SK-N-SH treated with all-trans-retinoic acid at 6 μM for 48 hours (cell line): ENCODE data around the gene SPOCD1.

Source experiments
- ATAC-seq: fragments of 200-7000 bp; cut with Tn5 transposase; 3 replicates; pipeline ENCODE4 v1.9.1; 2020; ENCODE audit warnings: mild to moderate bottlenecking, moderate library complexity
- ARNTL ChIP-seq: fragments of 450-650 bp; formaldehyde crosslinking; IDR thresholded peaks from 2 replicates; pipeline ENCODE4 v1.5.0; 2020; ENCODE audit warnings: low read depth, mild to moderate bottlenecking, moderate library complexity, borderline replicate concordance
- BACH2 ChIP-seq: fragments of 250-450 bp; sonication (Bioruptor Pico); IDR thresholded peaks from 2 replicates; pipeline ENCODE4 v1.9.0; 2021; ENCODE audit warnings: mild to moderate bottlenecking, borderline replicate concordance
- ESRRG ChIP-seq: fragments of 250-450 bp; sonication (Bioruptor Pico); IDR thresholded peaks from 2 replicates; pipeline ENCODE4 v1.6.1; 2021; ENCODE audit warnings: mild to moderate bottlenecking
- GLIS3 ChIP-seq: fragments of 250-450 bp; sonication (Bioruptor Pico); IDR thresholded peaks from 2 replicates; pipeline ENCODE4 v1.5.0; 2020; ENCODE audit warnings: mild to moderate bottlenecking, moderate library complexity
- ISL1 ChIP-seq: fragments of 250-450 bp; sonication (Bioruptor Pico); IDR thresholded peaks from 2 replicates; pipeline ENCODE4 v2.1.2; 2022; ENCODE audit warnings: mild to moderate bottlenecking, moderate library complexity
- OSR1 ChIP-seq: fragments of 250-450 bp; sonication (Bioruptor Pico); IDR thresholded peaks from 2 replicates; pipeline ENCODE4 v1.8.0; 2022; ENCODE audit warnings: moderate library complexity, mild to moderate bottlenecking, inconsistent platforms
- PPARA ChIP-seq: fragments of 250-450 bp; sonication (Bioruptor Pico); IDR thresholded peaks from 2 replicates; pipeline ENCODE4 v1.5.0; 2020; ENCODE audit warnings: mild to moderate bottlenecking, borderline replicate concordance
- RARB ChIP-seq: fragments of 250-450 bp; sonication (Bioruptor Pico); IDR thresholded peaks from 2 replicates; pipeline ENCODE4 v1.8.0; 2021; ENCODE audit warnings: mild to moderate bottlenecking, moderate library complexity
- SNAI2 ChIP-seq: fragments of 250-450 bp; sonication (Bioruptor Pico); IDR thresholded peaks from 2 replicates; pipeline ENCODE4 v1.5.0; 2020; ENCODE audit warnings: mild to moderate bottlenecking, moderate library complexity
- TCF4 ChIP-seq: fragments of 250-450 bp; sonication (Bioruptor Pico); IDR thresholded peaks from 2 replicates; pipeline ENCODE4 v1.8.0; 2021; ENCODE audit warnings: mild to moderate bottlenecking, moderate library complexity, borderline replicate concordance
- TOX ChIP-seq: fragments of 250-450 bp; sonication (Bioruptor Pico); IDR thresholded peaks from 2 replicates; pipeline ENCODE4 v1.8.0; 2021; ENCODE audit warnings: mild to moderate bottlenecking, moderate library complexity, borderline replicate concordance
- ZC3H10 ChIP-seq: fragments of 250-450 bp; sonication (Bioruptor Pico); IDR thresholded peaks from 2 replicates; pipeline ENCODE4 v1.5.1; 2021; ENCODE audit warnings: mild to moderate bottlenecking, moderate library complexity
- ZFP3 ChIP-seq: fragments of 250-450 bp; sonication (Bioruptor Pico); IDR thresholded peaks from 2 replicates; pipeline ENCODE4 v1.5.0; 2020; ENCODE audit warnings: mild to moderate bottlenecking, moderate library complexity
- ZFP30 ChIP-seq: fragments of 450-650 bp; formaldehyde crosslinking; IDR thresholded peaks from 2 replicates; pipeline ENCODE4 v1.5.0; 2022; ENCODE audit warnings: mild to moderate bottlenecking, moderate library complexity
- ZNF565 ChIP-seq: fragments of 450-650 bp; formaldehyde crosslinking; conservative IDR thresholded peaks from 2 replicates; pipeline ENCODE4 v1.5.0; 2020; ENCODE audit warnings: low read depth, mild to moderate bottlenecking, moderate library complexity
- ZNF70 ChIP-seq: fragments of 450-650 bp; formaldehyde crosslinking; IDR thresholded peaks from 2 replicates; pipeline ENCODE4 v1.5.0; 2020; ENCODE audit warnings: mild to moderate bottlenecking, moderate library complexity
- ZNF8 ChIP-seq: fragments of 450-650 bp; formaldehyde crosslinking; IDR thresholded peaks from 2 replicates; pipeline ENCODE4 v1.5.0; 2020; ENCODE audit warnings: mild to moderate bottlenecking, moderate library complexity
- TF ChIP-seq, protein P1 (sequence below): fragments of 250-450 bp; sonication (Bioruptor Pico); IDR thresholded peaks from 2 replicates; pipeline ENCODE4 v1.5.1; 2021; ENCODE audit warnings: mild to moderate bottlenecking, moderate library complexity
- TF ChIP-seq, protein P2 (sequence below): fragments of 250-450 bp; sonication (Bioruptor Pico); IDR thresholded peaks from 2 replicates; pipeline ENCODE4 v1.5.0; 2020; ENCODE audit warnings: mild to moderate bottlenecking, moderate library complexity
- TF ChIP-seq, protein P3 (sequence below): fragments of 250-450 bp; sonication (Bioruptor Pico); IDR thresholded peaks from 2 replicates; pipeline ENCODE4 v1.8.0; 2021; ENCODE audit warnings: low read depth, mild to moderate bottlenecking, moderate library complexity, borderline replicate concordance
- TF ChIP-seq, protein P4 (sequence below): fragments of 250-450 bp; sonication (Bioruptor Pico); IDR thresholded peaks from 2 replicates; pipeline ENCODE4 v1.8.0; 2020; ENCODE audit warnings: mild to moderate bottlenecking, moderate library complexity, borderline replicate concordance

The SPOCD1 gene

GRCh38 chr1:31837451-31838158 lies 21.8 kb upstream of the SPOCD1 start:
- ATAC-seq = no peak
- no peak for TF ChIP-seq RARB (CRISPR knock-in tag)
- TF ChIP-seq ZNF8 (CRISPR knock-in tag) = no peak
- no peak for TF ChIP-seq ZC3H10 (CRISPR knock-in tag)
- TF ChIP-seq, protein P1, sequence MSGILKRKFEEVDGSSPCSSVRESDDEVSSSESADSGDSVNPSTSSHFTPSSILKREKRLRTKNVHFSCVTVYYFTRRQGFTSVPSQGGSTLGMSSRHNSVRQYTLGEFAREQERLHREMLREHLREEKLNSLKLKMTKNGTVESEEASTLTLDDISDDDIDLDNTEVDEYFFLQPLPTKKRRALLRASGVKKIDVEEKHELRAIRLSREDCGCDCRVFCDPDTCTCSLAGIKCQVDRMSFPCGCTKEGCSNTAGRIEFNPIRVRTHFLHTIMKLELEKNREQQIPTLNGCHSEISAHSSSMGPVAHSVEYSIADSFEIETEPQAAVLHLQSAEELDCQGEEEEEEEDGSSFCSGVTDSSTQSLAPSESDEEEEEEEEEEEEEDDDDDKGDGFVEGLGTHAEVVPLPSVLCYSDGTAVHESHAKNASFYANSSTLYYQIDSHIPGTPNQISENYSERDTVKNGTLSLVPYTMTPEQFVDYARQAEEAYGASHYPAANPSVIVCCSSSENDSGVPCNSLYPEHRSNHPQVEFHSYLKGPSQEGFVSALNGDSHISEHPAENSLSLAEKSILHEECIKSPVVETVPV = no peak
- no peak for TF ChIP-seq GLIS3
- no peak for TF ChIP-seq ZNF70 (CRISPR knock-in tag)
- TF ChIP-seq TCF4 (CRISPR knock-in tag) = no peak
- TF ChIP-seq ISL1 (CRISPR knock-in tag) = no peak
- TF ChIP-seq, protein P2, sequence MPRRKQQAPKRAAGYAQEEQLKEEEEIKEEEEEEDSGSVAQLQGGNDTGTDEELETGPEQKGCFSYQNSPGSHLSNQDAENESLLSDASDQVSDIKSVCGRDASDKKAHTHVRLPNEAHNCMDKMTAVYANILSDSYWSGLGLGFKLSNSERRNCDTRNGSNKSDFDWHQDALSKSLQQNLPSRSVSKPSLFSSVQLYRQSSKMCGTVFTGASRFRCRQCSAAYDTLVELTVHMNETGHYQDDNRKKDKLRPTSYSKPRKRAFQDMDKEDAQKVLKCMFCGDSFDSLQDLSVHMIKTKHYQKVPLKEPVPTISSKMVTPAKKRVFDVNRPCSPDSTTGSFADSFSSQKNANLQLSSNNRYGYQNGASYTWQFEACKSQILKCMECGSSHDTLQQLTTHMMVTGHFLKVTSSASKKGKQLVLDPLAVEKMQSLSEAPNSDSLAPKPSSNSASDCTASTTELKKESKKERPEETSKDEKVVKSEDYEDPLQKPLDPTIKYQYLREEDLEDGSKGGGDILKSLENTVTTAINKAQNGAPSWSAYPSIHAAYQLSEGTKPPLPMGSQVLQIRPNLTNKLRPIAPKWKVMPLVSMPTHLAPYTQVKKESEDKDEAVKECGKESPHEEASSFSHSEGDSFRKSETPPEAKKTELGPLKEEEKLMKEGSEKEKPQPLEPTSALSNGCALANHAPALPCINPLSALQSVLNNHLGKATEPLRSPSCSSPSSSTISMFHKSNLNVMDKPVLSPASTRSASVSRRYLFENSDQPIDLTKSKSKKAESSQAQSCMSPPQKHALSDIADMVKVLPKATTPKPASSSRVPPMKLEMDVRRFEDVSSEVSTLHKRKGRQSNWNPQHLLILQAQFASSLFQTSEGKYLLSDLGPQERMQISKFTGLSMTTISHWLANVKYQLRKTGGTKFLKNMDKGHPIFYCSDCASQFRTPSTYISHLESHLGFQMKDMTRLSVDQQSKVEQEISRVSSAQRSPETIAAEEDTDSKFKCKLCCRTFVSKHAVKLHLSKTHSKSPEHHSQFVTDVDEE (CRISPR knock-in tag) = no peak
- no peak for TF ChIP-seq BACH2 (CRISPR knock-in tag)
- TF ChIP-seq ZFP30 (CRISPR knock-in tag) = no peak
- TF ChIP-seq OSR1 (CRISPR knock-in tag) = no peak
- no peak for TF ChIP-seq ZNF565
- no peak for TF ChIP-seq PPARA (CRISPR knock-in tag)
- TF ChIP-seq SNAI2 (CRISPR knock-in tag) = no peak
- TF ChIP-seq, protein P3, sequence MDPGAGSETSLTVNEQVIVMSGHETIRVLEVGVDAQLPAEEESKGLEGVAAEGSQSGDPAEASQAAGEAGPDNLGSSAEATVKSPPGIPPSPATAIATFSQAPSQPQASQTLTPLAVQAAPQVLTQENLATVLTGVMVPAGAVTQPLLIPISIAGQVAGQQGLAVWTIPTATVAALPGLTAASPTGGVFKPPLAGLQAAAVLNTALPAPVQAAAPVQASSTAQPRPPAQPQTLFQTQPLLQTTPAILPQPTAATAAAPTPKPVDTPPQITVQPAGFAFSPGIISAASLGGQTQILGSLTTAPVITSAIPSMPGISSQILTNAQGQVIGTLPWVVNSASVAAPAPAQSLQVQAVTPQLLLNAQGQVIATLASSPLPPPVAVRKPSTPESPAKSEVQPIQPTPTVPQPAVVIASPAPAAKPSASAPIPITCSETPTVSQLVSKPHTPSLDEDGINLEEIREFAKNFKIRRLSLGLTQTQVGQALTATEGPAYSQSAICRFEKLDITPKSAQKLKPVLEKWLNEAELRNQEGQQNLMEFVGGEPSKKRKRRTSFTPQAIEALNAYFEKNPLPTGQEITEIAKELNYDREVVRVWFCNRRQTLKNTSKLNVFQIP (CRISPR knock-in tag) = no peak
- no peak for TF ChIP-seq TOX (CRISPR knock-in tag)
- TF ChIP-seq ZFP3 (CRISPR knock-in tag) = no peak
- TF ChIP-seq, protein P4, sequence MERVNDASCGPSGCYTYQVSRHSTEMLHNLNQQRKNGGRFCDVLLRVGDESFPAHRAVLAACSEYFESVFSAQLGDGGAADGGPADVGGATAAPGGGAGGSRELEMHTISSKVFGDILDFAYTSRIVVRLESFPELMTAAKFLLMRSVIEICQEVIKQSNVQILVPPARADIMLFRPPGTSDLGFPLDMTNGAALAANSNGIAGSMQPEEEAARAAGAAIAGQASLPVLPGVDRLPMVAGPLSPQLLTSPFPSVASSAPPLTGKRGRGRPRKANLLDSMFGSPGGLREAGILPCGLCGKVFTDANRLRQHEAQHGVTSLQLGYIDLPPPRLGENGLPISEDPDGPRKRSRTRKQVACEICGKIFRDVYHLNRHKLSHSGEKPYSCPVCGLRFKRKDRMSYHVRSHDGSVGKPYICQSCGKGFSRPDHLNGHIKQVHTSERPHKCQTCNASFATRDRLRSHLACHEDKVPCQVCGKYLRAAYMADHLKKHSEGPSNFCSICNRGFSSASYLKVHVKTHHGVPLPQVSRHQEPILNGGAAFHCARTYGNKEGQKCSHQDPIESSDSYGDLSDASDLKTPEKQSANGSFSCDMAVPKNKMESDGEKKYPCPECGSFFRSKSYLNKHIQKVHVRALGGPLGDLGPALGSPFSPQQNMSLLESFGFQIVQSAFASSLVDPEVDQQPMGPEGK (CRISPR knock-in tag) = no peak
- TF ChIP-seq ESRRG (CRISPR knock-in tag) = no peak

- no peak for ATAC-seq
- TF ChIP-seq, protein P2 (CRISPR knock-in tag) = no peak
- no peak for TF ChIP-seq ZNF70 (CRISPR knock-in tag)
- TF ChIP-seq GLIS3 = no peak
- TF ChIP-seq ZNF8 (CRISPR knock-in tag) = no peak
- no peak for TF ChIP-seq ARNTL
- TF ChIP-seq, protein P4 (CRISPR knock-in tag) = no peak
- no peak for TF ChIP-seq ZFP30 (CRISPR knock-in tag)
- TF ChIP-seq, protein P3 (CRISPR knock-in tag) = no peak
- TF ChIP-seq RARB (CRISPR knock-in tag) = no peak
- TF ChIP-seq ZC3H10 (CRISPR knock-in tag) = no peak
- no peak for TF ChIP-seq BACH2 (CRISPR knock-in tag)
- TF ChIP-seq, protein P1 = no peak
- TF ChIP-seq SNAI2 (CRISPR knock-in tag) = no peak
These were observed 20.8 kb upstream of the SPOCD1 start for GRCh38 chr1:31836638-31837037.
